DMS79 treated with DMSO at 0.1 percent for 48 hours (cell line): ENCODE results near the gene UAP1.

ENCODE experiments used
- DNase-seq: peaks from one replicate; lab custom pipeline; 2025; lab: John Stamatoyannopoulos, UW

Gene UAP1

DNA sequence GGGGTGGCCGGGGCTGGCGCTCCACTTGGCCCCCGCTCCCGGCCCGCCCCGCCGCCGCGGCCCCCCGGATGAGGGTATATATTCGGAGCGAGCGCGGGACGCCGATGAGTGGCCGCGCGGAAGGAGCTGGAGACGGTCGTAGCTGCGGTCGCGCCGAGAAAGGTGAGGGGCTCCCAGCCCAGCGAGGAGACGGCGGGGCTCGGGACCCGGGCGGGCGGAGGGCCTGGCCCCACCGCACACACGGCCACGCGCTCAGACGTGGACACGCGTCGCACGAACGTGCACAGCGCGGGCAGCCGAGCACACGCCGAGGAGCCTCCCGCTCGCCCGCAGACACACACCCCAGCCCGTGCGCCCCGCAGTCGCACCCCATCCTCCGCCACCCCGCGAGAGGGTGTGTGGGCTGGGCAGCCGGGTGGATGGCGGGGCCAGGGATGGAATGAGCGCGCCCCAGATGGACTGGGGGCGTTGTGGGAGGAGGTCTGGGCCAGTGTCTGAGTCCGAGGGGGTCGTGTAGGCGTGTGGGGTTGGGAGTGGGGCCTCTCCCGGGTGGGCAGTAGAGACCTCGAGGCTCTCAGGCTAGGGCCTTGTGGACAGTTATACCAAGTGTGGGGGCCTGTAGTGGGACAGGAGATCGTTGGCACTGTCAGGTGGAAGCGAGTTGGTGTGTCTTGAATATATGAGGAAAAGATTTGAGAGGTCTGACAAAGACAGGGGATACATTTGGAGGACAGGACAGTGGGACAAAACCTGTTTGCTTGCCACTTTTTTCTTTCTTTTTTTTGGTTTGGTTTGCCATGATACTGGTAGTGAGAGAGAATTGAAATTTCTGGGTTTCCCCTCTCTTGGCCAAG is at the start of gene UAP1:
Gene UAP1, plus strand, starts transcription at position 107 of the 854 bp plus-strand sequence. CDS start 4,347 bp downstream, outside the sequence.
- no peak for DNase-seq

DNA sequence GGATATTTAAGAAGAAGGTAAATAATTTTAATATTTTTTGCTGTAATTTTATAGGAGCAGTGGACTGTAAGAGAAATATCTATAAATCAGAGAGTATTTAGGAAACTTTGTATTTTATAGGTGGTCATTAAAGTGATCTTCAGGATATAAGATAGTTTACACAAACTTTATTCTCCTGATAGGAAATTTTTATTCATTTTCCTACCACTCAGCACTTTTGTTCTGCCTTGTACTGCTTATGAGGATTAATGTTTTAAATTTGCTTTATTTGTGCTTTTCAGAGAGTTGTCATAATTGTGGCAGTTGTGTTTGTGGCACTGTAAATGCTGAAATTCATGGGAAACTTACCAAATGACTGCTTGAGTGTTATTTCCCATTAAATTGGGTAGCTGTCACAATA is 34.2 kb upstream of the UAP1 start:
- DNase-seq = no peak

DNA sequence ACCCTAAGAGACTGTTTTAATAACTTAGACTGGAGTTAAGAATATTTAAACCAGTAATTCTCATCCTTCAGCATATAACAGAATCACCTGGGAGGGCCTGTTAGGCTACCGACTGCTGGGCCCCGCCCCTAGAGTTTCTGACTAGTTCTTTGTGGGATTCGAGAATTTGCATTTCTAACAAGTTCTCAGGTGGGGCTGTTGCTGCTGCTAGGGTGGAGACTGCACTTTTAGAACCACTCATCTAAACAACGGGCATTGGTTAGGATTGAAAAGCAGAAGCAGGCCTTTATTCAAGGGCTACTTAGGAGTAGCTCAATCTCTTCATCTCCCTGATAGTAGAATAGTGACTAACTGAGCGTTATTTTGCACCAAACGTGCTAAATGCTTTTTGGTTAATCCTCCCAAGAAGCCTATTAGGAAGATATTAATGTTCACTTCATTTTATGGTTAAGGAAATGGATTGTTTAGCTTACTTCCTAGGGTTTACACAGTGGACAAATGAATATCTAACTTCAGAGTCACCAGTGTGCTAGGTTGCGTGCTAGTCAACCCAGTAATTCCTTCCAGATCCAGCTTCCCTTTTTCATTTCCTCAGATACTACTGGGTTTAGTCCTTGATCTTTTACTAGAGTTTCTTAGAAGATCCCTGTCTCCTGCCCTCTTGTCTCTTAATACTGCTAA is 31.1 kb upstream of the UAP1 start:
- DNase-seq = no peak

DNA sequence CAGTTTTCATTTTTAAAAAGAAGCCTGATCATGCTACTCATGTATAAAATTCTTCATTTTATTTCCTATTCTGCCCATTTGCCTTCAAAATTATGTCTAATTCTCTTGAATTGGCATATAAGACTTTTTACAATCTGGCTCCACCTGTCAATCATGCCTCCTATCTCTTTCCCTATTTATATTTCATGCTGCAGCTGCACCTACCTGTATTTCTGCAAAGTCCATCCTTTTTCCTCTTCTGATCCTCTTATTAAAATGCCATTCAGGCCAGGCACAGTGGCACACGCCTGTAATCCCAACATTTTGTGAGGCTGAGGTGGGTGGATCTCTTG is 30.6 kb upstream of the UAP1 start:
- DNase-seq = no peak

DNA sequence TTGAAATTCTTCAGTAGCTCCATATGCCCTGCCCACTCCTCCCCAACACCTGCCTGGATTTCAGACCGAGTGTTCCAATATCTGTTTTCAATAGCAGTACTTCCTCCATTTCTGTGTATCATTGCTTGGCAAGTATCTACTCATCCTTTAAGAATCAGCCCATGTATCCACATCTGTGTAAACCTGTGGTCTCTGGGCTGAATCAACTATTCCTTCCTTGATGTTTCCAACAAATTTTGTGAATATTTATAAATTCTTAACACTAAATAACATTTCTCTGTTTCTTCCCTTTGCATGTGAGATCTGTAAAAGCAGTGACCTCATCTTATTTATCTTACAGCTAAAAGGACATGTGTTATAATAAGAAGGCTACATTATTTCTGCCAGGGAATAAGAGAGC is 26.0 kb upstream of the UAP1 start:
- DNase-seq = no peak

DNA sequence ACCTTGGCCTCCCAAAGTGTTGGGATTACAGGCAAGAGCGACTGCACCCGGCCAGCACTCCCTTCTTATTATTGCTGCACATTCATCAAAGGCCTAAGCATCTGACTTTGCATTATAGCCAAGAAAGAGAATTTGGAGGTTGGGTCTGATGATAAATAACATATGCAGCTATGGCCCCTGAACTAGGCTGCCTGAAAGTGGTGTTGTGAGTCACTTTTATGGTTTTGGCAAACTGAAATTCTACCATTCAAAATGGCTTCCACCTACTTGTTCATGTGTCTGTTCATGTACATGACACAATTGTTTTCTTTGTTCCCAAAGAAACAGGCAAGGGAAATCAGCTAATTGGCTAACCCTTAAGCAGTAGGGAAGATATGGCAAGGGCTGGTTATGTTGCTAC is 25.0 kb upstream of the UAP1 start:
- no peak for DNase-seq

DNA sequence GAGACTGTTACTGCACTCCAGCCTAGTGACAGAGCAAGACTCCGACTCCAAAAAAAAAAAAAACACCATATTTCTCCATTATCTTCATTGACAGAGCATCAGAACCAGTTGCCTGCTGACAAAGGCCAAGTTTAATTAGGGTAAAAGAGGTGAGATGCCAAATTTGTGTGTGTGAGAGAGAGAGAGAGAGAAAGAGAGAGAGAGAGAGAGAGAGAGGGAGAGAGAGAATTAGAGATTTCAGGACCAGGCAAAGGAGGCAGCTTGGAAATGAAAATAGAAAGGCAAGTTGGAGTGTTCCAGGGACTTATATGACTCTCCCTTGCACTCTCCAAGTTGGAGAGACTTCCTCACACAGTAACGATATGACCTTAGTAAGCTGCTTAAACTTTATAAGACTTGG is 24.3 kb upstream of the UAP1 start:
- DNase-seq = no peak

DNA sequence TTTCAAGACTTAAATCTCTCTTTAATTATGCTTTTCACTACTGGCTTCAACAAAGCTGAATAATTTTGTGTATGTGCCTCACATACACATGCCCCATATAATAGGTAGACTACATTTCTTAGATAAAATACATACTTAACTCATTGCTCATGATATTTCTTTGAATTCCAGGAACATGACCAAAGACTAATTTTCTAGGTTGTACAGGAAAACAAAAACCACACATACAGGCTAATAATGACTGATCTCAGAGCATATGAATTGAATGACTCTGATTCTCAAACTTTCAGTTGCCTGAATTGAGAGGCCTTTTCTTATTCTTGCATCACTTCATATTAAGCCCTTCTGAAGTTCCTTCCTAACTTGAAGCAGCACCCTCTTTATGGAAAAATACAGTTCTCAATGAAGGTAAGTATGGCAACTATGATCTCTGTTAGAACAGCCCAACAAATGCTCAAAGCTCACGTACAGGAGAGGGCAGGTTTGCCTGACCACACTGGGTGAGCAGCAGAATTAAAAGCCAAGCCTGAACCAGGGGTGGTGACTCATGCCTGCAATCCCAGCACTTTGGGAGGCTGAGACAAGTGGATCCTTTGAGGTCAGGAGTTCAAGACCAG is 22.6 kb upstream of the UAP1 start:
- no peak for DNase-seq

DNA sequence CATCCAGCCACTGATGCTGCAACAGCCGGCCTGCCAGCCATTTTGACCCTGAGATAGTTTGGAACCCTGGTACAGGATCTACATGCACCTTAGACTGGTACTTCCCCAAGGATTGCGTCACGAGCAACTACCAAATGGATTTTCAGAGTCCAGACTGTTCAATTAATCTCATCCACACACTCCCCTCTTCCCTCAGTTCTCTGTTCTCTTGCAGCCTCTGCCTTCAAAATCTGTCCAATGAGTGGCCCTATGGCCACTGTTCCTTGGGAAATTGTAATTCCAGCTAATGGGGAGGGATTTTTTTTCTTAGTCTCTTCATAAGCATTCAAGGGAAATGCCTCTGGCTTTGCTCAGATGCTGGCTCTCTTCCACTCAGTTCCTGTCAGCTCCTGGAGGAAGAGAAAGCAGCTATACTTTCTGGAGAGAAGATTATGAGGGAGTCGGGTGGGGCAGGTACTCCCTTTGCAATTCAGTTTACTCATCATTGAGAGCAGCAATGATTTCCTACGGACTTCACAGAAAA is 19.8 kb upstream of the UAP1 start:
- no peak for DNase-seq

DNA sequence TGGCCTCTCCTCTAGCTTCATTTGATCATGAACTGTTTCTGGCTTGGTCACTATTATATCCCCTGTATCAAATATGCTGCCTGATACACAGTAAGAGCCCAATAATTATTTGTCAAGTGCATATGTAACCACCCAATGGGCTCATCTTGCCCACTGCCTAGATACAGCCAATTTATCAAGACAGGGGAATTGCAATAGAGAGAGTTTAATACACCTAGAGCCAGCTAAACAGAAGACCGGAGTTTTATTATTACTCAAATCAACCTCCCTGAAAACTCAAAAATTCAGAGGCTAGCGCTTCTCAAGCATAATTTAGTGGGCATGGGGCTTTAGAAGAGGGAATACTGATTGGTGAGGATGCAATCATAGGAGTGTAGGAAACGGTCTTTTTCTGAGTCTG is 18.3 kb upstream of the UAP1 start:
- no peak for DNase-seq

DNA sequence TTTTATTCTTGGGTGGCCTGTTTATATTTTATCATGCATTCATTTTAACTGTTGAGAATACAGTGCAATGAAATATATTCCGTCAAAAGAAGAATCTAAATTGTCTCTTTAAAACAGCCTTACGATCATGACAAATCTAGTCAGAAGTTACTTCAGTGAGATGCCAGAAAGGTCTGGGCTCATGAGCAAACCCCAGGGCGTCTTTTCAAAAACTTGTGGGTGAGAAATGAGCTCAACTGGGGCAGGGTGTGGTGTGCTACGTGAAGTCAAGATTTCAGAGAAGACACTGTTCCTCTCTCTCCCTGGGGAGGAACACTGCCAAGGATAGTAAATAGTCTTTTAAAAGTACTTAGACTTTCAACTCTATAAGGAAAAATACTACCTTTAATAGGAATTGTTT is 13.4 kb upstream of the UAP1 start:
- DNase-seq = no peak

DNA sequence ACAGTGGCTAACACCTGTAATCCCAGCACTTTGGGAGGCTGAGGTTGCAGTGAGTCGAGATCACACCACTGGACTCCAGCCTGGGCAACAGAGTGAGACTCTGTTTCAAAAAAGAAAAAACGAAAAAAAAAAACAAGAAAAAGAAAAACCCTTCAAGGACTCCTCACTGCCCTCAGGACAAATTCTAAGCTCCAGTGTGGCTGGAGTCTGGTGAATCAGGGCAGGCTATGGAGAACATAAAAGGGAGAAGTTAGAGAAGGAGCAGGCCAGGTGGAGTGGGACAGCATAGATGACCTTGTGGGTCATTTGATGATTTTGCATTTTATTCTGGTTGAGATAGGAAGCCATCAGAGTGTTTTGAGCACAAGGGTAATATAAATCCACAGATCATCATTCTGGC is 12.5 kb upstream of the UAP1 start:
- no peak for DNase-seq

DNA sequence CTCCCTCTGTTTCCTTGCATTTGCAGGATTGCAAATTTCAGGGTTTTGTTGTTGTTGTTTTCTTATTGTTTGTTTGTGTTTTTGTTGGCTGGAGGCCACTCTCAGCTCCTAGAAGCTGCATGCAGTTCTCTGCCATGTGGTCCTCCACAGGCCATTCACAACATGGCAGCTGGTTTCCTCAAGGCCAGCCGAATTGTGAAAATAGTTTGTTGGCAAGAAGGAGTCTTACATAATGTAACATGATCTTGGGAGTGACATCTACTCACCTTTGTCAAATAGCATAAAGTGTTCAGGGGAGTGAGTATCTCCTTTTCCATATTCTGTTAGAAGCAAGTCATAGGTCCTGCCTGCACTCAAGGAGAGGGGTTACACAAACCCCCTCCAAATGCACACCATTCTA is 10.6 kb upstream of the UAP1 start:
- no peak for DNase-seq

DNA sequence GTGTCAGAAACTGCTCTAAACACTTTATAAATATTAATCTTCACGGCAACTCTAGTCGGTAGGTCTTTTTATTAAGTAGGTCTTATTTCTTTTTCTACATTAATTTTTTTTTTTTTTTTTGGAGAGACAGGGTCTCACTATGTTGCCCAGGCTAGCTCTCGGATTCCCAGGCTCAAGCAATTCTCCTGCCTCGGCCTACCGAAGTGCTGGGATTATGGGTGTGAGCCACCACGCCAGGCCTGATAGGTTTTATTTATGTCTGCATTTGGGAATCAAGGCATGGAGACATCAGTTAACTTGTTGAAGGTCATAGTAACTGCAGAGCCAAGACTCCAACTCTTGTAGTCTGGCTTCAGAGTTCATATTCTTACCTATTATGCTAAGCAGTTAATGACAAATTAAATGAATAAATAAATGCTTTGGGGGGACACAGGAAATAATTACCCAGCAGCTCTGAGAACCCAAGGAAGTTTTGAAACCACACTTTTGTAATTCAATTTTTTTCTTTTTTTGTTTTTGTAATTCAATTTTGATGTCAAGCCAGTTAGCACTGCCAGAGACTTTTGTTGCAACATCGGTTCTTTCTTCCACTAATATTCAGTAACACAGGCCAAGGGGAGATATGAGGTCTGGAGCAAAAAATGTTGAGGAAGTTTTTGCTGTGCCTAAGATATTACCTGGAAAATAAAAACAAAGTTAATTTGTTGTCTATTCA is 9.4 kb upstream of the UAP1 start:
- DNase-seq = no peak

DNA sequence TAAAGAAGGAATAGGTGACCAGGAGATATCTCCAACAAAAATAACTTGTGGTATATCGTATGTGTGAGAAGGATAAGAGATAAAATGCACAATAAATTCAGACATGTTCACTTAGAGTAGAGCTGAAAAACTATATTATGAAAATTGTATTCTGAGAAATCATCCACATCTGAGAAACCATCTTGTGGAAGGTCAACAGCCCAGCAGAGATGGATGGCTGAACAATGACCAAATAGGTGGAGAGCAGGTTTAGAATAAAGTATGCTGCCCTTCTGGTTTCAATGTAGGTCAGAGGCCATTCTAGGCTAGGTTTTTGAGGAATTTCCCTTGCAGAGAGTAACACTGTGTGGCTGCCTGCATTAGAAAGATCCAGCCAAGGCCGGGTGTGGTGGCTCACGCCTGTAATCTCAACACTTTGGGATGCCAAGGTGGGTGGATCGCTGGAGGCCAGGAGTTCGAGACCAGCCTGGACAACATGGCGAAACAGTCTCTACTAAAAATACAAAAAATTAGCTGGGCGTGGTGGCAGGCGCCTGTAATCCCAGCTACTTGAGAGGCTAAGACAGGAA is 8.8 kb upstream of the UAP1 start:
- no peak for DNase-seq

DNA sequence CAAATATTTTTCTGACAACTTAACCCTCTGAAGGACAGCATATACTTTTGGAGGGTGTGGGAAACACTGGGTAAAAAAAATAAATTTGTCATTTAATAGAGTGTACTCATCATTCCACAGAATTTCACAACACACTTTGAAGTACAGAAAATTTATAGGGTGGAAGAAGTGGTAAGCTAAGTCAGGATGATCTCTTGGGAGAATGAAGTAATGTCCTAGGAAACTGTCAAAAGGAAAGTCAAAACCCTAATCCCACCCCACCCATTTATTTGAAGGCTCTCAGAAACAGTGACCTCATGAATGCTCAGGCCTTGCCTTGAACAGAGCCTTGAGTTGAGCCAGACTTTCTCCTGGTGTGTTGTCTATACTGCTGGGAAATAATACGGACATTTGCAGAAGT is 7.3 kb upstream of the UAP1 start:
- no peak for DNase-seq

DNA sequence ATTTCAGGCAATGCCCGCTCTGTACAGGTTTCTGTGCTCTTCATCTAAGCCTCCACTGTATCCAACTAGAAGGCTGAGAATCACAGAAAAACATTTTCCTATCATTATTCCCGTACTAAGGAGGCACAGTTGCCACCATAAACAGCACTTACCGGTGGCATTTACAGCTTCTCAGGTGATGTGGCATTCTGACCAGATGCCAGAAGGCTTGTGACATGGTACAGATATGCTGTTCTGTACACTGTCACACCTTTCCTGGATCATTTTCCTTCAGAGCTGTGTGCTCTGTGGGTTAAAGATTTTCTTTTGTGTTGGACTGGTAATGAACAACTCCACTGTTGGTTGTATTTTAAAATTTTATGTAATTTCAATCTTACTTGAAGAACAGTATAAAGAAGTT is 4.0 kb upstream of the UAP1 start:
- DNase-seq = no peak

DNA sequence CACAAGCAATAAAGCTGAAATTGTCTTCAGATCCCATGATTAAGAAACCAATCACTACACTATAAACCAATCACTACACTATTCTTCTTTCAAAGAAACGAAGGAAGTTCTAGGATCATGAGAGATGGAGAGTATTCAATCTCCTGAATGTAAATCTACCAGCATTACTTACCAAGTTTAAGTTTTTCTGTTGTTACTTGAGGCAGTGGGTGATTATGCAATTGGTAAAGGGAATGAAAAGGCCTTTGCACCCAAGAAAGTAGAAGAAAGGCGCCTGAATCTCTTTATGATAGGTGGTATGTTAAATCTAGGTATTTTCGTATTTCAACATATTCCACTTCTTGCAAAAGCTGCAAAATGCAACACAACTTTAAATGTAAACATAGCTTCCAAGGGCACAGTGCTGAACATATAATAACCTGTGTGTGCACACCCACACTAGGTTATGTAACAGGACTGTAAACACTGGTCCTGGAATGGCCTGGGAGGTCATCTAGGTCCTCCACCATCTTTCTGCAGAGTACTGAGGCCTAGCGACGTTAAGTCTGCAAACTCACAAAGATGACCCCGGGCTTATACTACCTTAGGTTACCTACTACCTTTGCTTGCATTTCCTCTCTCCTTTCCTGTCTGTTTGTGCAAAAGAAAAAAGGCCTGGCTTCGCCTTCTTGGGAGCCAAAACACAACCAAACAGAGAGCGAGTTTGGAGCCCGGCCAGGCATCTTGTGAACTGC is 1.1 kb upstream of the UAP1 start:
- peak; percentile 30 for DNase-seq

DNA sequence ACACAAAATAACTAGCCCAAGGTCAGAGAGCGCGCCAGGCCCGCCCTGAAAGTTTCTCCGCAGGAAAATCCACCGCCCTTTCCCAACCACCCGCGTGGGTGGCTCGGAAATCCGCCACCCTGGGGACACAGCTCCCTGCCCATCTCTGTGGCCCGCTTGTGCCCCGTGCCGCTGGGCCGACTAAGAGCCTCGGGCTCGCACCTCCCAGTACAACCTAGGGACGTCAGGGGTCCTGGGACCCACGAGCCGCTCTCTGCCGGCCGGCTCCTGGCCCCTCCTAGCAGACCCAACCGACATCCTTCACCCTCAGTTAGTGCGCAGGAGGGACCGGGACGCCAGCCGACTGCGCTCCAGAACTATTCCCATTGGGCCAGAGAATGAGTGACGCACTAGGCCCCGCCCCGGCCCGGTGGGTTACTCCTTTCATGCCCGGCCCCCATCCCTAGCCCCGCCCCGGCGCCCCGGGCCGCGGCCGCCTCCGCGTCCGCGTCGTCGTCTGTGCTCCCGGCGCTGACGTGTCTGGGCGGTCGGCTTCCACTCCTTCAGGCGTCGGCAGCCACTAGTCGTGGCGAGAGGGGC is 396 bp upstream of the UAP1 start:
- peak; percentile 94 for DNase-seq

DNA sequence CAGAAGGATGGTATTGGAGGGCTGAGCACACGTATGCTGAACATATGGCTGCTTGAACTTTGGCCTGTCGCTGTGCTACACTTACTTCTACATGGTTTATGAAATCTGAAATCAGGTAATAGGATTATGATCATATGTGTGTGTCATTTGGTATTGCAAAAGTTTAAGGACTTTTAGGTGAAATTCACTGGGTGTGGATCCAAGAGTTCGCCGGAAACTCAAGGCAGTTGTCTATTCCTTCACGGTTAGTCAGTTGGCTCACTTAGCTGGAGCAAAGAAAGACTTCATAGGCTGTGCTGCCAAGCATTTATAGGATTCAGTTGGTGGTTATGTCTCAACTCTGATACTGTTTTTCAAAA is 927 bp downstream of the UAP1 start:
- no peak for DNase-seq

DNA sequence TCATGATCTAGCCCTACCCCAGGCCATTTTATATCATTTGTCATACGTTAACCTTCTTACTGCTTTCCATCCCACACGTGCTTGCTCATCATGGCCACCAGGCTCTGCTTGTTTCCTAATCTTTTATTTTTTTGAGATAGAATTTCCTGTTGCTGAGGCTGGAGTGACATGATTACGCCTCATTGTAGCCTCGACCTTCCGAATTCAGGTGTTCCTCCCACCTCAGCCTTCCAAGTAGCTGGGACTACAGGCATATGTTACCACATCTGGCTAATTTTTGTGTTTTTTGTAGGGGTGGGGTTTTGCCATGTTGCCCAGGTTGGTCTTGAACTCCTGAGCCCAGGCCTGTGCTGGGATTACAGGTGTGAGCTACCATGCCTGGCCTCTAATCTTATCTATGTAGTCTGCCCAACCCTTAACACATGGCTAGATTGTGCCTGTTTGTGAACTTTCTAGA is 3.3 kb downstream of the UAP1 start:
- DNase-seq = no peak
